ENCODE data around the gene CLDN4. TPM values are rescaled to one million over a fixed set of nuclear protein-coding genes. Genes with fewer than 3 reads are reported as not detected.

The CLDN4 gene
- total and polyA plus RNA-seq, 12 donors = 0.03 to 0.30 (median 0.14) TPM; not detected in 9

GRCh38 chr7:73869011-73869798, 38.4 kb downstream of the CLDN4 start:
- no peaks in the 10 kb centered on the region for H3K36me3 ChIP-seq
- H3K27ac ChIP-seq = peak overlapping the region in 3 of 10 donors; percentile 16 to 44 (median 25)
- H3K4me3 ChIP-seq = no peak overlapping the region
- TF ChIP-seq CTCF (IDR thresholded peaks at IDR 0.05) = no peak
- WGBS, 2 donors = 55 to 67% methylated on average over 23 to 24 of the region's 24 CpGs
- H3K9me3 ChIP-seq = no peaks in the 10 kb centered on the region
- H3K27me3 ChIP-seq = no peaks in the 10 kb centered on the region
- peak in 3 of 8 donors; percentile 6 to 36 (median 28) for ATAC-seq
- DNase-seq = no peak
- peaks cover 6 to 41% (median 19%) of the 10 kb centered on the region in 9 donors for H3K4me1 ChIP-seq
- intact Hi-C loops (cut with DNase I) = loop anchor here in 8 of 10 donors (5.0 to 10.0 kb wide), 9 partner anchors 108 to 533 kb away; partner anchors contain the start of genes ELN (in 4 of the 8) and EIF4H (in 1 of the 8)

DNA sequence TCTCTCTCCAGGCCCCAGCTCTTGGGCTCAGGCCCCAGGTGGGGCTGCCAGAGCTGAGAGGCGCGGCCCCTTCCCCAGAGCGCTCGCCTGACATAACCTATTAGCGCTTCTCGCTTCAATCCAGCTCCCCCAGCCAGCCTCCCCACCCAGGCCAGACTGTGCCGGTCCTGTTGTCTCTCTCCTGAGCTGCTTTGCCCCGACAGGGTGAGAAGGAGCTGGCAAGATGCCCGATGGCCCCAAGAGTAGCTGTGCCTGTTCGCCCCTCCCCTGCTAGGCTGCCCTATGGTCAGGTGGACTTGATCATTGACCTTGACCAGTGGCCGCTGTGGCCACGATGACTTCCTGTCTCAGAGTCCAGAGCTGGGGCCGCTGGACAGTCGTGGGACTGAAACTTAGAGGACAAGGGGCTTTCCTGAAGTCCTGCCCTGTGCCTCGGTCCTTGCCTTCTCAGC, 39.3 kb downstream of the CLDN4 start:
- peak in 3 of 8 donors; percentile 7 to 13 (median 9) for ATAC-seq
- H3K27ac ChIP-seq = peak overlapping the region in 3 of 10 donors; percentile 1 to 44 (median 19)

DNA sequence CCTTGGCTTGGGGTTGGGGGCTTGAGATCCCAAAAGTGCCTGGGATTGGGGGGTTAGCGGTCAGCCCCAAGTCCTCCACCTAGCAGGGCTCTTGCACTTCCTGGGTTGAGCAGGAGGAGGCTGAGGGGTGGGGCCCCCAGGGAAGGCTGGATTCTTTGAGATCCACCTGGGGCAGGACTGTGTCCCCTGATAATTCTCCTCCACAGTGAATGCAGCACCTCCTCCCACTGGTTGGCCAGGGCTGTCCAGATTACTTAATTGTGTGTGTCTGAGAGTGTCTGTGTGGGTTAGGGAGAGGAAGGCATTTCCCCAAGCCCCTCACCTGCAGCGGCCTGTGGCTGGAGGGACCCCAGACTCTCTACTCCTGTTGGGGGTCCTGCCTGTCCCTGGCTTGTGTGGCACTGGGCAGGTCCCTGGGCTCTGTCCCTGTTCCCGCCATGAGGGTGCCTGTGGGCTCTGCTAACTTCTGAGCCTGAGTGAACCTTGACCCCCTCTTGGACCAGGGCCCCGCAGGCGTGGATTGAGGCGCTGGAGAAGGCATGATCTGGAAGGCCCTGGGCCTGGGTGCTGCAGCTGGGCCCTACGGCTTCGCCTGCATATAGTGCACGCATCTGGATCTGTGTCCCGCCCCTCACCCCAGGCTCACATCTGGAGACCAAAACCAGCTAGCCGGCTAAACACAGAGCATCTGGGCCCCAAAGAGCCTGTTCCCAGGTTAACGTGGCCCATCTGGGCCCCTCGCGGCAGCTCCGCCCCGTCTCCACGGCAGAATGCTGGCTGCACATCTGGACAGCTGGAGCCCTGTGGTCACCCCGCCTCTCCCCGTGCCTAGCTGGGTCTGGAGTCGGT, 40.6 kb downstream of the CLDN4 start:
- intact Hi-C loops (cut with DNase I) = loop anchor here in 2 of 10 donors (10.0 kb wide), 2 partner anchors 103 to 333 kb away; no protein-coding TSS in a partner anchor
- TF ChIP-seq CTCF (IDR thresholded peaks at IDR 0.05) = no peak
- ATAC-seq (peak; percentile 21 to 55 (median 34)), DNase-seq (peak in 1 of 2 donors; percentile 45)
- Histone ChIP-seq H3K4me1 (peaks cover 6 to 41% (median 19%) of the 10 kb centered on the region in 9 donors), H3K36me3 (no peaks in the 10 kb centered on the region), H3K27me3 (no peaks in the 10 kb centered on the region), H3K9me3 (no peaks in the 10 kb centered on the region), H3K27ac (peak overlapping the region in 2 of 10 donors; percentile 1 to 21), H3K4me3 (no peak overlapping the region)
- WGBS, 2 donors = 73 to 79% methylated on average over 20 of the region's 20 CpGs

More for the DNA sequence above, 39.3 kb downstream of the CLDN4 start:
- Histone ChIP-seq H3K36me3 (no peaks in the 10 kb centered on the region), H3K4me1 (peaks cover 6 to 41% (median 19%) of the 10 kb centered on the region in 9 donors), H3K27me3 (no peaks in the 10 kb centered on the region), H3K9me3 (no peaks in the 10 kb centered on the region), H3K4me3 (no peak overlapping the region)
- no peak for TF ChIP-seq CTCF (IDR thresholded peaks at IDR 0.05)
- intact Hi-C loops (cut with DNase I) = loop anchor here in 2 of 10 donors (10.0 kb wide), 2 partner anchors 105 to 335 kb away; no protein-coding TSS in a partner anchor
- WGBS, 2 donors = 45 to 56% methylated on average over 15 of the region's 15 CpGs
- no peak for DNase-seq

Measured in heart right ventricle (tissue), 16 donors.